Tongue (tissue), 2 donors: Measurements from ENCODE around the gene ENPP3. TPM values are rescaled to one million over a fixed set of nuclear protein-coding genes. Genes with fewer than 3 reads are reported as not detected.

ENCODE experiments used
- DNase-seq: peaks from one replicate; pipeline ENCODE4 v3.0.0-alpha.2; 2015
- total RNA-seq: library from RNA; depleted of rRNA; stranded (reverse); fragments of >200 nt; gene quantifications from one replicate; pipeline ENCODE4 v1.2.3, GENCODE V29; 2014

Gene ENPP3
- total RNA-seq: 2.3 TPM

DNA sequence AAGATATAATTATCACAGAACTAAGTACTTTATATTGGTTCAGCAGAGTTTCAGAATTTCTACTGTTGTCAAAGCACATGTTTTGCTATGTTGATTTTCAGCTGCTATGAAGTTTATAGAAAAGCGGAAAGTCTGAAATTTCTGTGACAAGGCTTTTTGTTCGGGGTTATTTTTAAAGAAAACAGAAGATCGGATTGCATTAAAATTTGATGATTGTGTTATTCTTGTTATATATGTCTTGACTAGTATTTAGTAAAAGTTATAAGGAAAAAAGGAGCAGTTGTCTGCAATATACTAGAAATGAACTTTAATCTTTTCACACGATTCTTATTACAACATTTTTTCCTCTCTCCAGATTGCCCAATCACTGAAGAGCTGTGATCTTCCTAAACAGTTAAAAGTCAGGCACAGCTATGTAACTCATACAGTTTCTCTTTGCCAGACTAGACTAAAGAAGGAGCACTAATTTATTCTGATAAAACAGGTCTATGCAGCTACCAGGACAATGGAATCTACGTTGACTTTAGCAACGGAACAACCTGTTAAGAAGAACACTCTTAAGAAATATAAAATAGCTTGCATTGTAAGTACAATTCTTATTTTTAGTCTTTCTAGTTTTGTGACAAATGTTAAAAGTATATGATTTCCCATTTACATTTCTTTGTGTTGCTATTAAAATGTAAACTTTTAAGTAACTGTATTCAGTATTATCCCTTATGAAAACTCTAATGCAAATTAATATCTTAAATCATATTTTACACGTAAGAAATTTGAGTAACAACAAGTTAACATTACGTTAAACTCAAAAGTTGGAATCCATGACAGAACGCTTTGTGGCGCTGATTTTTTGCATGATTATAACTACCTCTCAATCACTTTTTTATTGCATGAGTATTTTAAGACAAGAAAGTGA, at the start of gene ENPP3:
Gene ENPP3 (plus strand): TSS at position 423 of the 913 bp plus-strand sequence. CDS start 83 bp downstream, at position 506.
- DNase-seq: peak; percentile 18

DNA sequence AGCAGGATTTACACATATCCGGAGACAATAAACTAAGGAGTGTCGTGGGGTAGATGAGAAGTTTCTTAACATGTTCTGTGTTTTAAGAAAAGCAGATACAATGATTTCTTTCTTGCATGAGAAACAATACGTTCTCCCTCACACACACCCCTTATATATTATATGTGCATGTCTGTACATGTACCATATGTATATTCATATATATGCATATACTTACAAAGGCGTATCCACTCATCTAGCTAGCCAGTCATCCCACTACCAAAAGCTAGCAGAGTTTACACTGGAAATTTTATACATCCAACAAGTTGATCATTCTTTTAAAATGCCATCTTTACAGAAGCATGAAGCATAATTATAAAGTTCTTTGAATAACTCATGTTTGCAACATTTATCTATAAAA, 49.2 kb upstream of the ENPP3 start:
- no peak for DNase-seq

GRCh38 chr6:131588643-131589042, 48.5 kb upstream of the ENPP3 start:
- DNase-seq: no peak

- DNase-seq: no peak
These were observed 44.2 kb upstream of the ENPP3 start for GRCh38 chr6:131592935-131593334.

DNA sequence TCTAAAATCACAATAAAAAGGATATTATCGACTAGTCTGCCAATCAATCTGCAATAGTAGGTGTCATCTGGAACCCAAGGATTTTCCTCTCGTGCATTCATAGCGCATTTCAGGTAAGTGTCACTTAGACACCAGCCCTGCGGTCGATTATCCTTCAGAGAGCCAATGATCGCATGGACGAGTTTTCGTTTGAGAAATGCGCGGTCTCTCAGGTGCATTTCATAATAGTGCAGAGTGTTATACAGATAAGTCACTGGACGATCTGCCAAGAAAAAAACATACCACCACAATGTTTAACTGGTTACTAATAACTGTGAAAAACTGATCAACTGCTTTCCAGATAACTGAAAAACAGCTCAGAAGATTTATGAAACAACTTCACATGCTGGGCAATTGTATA, 43.0 kb upstream of the ENPP3 start:
- DNase-seq: no peak

DNA sequence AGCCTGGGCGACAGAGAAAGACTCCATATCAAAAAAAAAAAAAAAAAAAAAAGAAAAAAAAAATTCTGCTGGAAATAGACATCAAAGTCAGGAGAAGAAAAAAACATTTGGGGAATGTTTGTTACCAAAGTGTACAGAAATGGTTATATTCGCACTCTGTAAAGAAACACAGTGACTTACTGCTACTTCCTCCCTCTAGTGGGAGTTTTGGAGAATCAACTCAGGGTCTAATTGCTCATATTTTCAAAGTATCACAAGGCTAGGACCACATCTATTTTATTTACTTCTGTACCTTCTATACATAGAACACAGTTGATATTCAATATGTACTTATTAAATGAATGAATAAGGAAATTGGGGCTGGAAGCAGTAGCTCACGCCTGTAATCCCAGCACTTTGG, 39.7 kb upstream of the ENPP3 start:
- DNase-seq: peak; percentile 15

DNA sequence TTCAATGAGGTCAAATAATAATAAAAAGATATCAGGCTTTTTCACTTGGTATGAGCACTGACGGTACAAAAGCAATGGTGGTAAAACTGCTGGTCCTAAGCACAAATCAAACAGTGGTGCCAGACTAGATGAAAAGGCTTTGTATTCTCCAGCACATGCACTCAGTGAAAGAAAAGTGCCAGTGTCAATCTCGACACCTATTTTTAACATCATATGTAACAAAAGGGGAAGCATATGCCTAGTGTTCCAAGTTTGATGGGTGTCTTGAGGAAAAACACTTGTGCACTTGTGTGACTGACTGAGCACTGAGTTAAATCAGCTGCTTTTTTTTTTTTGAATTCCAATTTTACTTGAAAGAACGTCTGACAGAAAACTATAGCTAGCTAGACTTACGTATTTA, 36.4 kb upstream of the ENPP3 start:
- peak; percentile 3 for DNase-seq

GRCh38 chr6:131602781-131603312, 34.3 kb upstream of the ENPP3 start:
- DNase-seq: no peak

DNA sequence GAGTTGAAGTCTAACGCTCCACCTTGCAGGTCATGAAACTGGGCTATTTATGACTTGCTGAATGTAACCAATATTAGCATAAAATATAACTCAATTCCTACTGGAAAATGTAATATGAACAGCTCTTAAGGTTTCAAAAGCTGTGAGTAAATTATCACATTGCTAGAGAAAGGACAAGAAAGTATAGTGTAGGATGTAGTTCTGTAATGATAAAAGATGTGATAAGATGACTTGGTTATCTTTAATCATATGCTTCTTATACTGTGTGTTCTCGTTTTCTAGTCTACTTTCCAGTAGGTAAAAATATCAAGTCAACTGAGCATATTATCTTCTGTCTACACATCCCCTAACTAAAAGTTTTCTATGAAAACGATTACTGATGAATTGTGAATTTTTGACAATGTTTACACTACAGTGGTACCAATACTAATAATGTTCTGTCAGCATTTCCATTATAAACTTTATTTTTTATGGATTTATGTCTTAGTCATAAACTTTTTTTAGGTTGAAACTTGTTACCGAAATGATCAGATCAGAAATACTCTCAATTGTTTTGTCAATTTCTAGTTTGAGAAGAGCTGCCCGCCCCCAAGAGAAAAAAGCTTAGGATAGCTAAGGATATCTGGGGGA, 23.7 kb upstream of the ENPP3 start:
- no peak for DNase-seq

DNA sequence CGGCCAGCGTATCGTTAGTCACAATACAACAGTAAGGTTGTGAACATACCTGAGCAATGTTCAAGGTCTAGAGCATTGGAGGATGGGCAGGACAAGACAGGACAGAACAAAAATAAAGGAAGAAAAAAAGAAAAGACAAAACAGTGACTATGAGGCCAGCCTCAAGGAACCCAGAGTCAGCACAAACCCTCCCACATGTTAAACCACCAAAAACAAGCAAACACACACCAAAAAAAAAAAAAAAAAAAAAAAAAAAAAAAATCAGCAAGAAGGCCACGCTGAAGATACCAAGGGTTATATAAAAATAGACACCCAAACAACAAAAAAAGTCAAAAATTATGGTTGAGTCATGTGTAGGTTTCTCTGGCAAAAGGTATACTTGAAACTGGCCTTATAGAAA, 21.8 kb upstream of the ENPP3 start:
- no peak for DNase-seq

DNA sequence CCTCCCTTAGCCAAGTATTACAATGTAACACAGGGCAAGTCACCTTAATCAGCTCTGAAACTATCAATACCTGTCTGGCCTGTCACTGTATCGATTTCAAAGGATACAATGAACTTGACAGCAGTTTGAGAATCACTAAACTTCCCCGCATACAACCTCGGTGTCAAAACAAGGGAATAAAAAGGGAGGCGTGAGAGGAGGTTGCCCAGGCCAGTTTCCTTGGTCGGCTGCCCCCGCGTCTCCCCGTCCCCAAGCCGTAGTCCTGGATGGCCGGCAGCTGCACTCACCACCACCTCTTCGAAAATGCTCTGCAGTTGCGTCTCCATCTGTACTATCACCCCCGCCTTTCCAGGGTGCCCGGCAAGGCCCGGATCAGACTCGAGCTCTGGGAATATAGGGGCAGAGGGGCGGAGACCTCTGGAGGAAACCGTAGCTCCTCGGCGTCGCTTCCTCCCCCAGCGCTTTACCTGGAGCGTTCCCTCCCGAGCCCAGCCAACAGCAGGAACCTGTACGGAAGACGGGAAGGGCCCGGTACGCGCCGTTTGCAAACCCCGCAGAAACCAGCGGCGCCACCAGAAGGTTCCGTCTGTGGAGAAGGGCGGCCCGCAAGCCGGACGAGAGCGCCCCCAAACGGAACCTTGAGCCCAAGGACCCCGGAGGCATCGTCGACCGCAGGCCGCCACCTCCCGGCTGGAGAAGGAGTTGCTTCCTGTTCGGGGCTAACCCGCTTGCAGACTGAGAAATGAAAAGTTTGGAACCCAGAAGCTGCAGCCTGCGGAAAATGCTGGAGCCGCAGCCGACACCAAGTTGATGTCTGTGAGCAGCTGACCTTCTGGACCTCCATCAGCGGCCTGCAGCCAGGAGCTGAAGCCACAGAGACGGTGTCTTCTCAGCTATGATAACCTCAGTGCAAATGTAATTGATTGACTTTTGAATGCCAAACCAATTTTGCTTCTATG, 9.1 kb upstream of the ENPP3 start, which contains the start of gene MED23:
Gene MED23 (minus strand): TSS at position 519 of the 959 bp plus-strand sequence. CDS start 193 bp downstream, at position 326.
- peak; percentile 98 for DNase-seq

- DNase-seq: no peak
These were observed 8.4 kb upstream of the ENPP3 start for GRCh38 chr6:131628726-131629125.

DNA sequence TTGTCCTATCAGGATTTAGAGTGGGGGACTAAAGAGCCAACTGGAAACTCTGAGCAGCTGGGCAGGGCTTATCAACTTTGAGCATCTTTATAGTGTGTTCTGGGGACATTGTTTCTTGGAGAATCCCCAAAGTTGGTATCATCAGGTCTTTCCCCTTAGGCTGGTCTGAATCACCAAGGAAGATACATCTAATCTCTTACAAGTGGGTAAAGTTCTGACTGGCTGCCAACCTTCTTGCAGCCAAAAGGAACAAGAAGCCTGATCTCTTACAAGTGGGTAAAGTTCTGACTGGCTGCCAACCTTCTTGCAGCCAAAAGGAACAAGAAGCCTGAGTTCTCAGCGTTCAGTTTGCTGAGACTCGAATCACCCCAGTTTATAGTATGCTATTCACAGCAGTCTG, 7.5 kb upstream of the ENPP3 start:
- peak; percentile 84 for DNase-seq

- no peak for DNase-seq
These were observed 5.3 kb upstream of the ENPP3 start for GRCh38 chr6:131631625-131632289.

DNA sequence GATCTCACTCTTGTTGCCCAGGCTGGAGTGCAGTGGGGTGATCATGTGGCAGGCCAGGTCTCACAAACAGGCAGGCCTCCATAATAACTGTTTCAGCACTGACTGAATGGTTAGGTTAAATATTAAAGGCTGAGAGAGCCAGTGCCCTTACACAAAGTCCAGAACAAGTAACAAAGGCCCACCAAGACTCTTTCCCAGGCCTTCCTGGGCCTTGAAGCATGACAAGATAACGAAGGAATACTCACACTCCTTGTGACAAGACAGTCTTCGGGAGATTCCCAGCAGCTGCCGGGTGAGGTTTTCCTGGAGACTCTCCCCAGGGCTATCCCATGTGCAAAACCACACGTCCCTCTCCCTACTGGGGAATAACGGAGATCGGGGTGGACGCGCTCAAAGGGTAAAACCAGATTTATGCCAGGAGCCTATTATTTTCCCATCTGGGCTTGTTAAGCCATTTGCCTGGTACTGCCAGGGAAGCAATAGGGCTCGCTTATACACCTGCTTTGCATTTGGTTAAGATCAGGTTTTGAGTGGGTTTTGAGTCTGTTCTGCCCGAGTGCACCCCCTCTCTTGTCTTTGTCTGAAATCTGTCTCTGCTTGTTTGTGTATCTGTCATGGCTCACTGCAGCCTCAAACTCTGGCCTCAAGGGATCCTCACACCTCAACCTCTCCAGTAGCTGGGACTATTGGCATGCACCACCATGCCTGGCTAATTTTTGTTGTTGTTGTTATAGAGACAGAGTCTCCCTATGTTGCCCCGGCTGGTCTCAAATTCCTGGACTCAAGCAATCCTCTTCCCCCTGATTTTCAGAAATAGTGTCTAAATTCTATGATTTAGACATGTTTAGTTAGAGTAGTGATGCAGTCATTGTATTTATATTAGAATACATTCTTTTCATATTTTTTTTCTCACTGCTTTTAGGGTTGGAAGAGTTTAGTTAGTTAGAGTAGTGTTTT, 1.4 kb upstream of the ENPP3 start:
- DNase-seq: no peak

DNA sequence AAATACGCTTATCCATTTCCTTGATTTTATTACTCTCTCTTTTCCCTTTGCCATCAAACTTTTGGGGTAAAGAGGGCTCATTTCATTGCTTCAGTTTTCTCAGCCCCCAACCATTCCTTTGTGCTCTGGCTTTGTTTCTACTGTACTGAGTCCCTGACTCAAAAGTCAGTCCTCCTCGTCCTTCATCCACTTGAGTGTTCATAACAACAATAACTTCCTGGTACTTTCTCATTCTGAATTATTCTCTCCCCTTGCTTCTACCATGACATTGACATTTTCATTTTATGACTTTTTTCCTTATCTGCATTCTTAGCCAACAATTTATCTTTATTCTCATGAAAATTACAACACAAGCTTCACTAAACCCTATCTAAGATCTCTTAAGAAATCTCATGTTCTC, 911 bp downstream of the ENPP3 start:
- no peak for DNase-seq

GRCh38 chr6:131640100-131640499, 3.0 kb downstream of the ENPP3 start:
- DNase-seq: no peak

DNA sequence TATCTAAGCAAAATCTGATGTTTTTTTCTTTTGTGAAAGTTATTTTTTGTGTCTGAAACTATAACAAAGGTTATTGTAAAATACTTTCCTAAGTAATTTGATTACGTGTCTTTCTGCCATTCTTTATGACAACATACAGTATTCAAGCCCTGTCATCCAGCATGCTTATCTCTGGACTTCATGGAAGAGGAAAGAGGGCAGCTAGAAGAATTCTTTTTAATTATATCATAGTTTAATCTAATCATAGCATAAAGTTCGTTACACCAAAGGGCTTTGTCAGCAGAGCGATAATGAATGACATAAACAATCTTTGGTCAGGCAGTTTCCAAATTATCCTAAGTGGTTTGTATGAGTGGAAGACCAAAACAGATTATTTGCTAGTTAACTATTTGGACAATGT, 3.5 kb downstream of the ENPP3 start:
- no peak for DNase-seq

- DNase-seq: no peak
These were observed 4.5 kb downstream of the ENPP3 start for GRCh38 chr6:131641554-131641953.

GRCh38 chr6:131642565-131642964, 5.5 kb downstream of the ENPP3 start:
- DNase-seq: no peak
